GM19099 (cell line): ENCODE data around the gene LGALS7.

Experiments
- POLR2A ChIP-seq: IDR thresholded peaks from 3 replicates; pipeline ENCODE4 v1.6.1; 2011; ENCODE audit warnings: low read depth; ENCODE audit not compliant: insufficient read length; ENCODE audit errors: extremely low read depth

Gene LGALS7

DNA sequence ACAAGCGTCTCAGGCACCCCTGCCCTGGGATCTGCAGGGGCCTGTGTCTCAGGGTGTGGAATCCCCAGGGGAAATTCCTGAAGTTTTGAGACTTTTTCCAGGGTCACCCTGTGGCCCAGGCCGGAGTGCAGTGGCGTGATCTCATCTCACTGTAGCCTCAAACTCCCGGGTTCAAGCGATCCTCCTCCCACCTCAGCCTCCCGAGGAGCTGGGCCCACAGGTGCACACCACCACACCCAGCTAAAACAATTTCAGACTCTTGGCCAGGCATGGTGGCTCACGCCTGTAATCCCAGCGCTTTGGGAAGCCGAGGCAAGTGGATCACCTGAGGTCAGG is 33.1 kb downstream of the LGALS7 start:
- no peak for TF ChIP-seq POLR2A

DNA sequence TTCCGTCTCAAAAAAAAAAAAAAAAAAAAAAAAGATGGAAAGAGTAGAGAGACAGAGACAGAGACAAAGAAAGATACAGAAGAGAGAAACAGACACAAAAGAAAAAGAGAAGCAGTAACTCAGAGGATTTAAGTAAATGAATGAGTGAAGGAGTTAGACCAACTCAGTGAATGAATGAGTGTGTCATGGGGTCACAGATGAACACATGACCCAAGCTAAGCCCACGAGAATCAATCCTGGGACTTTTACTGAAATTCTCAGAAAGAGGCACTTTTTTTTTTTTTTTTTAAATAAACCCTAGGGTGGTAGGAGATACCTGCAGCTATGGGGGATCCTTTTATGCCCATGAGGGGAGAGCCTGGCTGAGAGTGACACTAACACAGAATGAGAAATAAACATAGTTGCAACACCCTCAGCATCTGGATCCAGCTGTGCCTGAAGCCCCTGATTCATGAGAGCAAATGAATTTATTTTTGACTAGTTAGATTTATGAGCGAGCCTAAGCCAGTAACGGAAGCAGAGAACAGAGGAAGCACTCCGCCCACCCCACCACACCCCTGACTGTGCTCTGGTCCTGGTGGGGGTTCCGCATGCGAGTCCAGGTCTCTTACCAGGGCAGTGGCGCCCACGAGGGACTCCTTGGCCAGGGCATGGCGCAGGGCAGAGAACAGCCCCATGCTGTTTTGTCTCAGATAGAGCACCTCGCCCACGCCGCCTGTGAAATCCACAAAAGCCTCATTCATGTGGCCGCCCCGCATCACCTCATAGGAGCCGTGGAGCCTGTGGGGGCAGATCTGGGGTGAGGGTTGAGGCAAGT is 33.7 kb downstream of the LGALS7 start:
- no peak for TF ChIP-seq POLR2A

DNA sequence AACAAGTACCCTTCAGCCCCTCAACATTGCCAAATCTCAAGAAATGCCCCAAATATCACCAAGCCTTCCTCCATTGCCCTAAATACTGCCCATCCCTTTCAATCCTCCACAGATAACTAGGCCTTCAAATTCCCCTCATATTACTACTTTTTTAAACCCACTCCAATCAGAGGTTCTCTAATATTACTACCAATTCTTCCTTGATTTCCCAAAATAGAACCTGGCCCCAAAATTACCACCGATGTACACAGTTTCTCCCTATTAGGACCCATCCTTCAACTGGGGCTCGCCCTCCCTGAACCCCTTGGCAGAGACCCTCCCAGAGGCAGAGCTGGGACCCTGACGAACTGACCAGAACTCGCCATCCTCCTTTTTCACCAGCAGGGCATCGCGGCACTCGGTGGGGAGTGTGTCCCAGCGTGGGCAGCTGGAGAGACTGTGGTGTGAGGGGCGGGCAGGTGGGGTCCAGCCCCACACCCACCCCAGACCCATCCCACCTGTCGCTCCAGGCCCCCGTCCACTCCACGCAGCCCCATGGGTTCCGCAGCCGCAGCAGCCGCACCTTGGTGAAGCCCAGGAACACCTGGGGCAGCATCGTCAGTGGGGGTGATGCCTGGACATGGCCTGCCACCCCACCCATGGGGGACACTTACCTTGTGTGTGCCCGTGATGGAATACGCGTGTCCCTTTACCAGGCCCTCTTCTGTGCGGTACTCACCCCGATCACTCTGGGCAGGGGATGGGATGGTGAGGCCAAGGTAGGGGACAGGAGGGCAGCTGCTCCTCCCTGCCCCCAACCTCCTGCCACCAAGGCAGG is 35.2 kb downstream of the LGALS7 start:
- TF ChIP-seq POLR2A: no peak

DNA sequence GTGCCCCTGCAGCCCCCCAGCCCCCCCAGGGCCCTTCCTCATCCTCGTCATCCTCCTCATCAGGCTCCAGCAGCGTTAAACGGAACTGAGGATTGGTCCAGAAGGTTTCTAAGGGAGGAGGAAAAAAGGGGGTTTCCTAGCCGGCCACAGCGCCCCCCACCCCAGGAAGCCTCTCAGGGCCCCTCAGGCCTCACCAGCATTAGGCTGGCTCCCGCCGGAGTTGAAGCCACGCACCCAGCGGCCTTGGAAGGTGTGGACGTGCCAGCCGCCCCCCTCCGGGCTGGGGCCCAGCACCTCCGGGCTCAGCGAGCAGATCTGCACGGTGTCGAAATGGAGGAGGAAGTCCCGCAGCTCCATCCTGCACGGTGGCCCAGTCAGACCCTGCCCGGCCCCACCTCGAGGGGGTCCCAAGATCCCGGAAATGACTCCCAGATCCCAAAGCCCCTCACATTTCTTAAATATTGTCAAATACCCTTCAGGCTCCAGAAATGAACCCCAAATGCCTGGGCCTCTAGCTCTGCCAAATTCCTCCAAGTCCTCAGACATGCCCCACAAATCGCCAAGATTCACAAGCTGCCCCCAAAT is 35.9 kb downstream of the LGALS7 start:
- no peak for TF ChIP-seq POLR2A

DNA sequence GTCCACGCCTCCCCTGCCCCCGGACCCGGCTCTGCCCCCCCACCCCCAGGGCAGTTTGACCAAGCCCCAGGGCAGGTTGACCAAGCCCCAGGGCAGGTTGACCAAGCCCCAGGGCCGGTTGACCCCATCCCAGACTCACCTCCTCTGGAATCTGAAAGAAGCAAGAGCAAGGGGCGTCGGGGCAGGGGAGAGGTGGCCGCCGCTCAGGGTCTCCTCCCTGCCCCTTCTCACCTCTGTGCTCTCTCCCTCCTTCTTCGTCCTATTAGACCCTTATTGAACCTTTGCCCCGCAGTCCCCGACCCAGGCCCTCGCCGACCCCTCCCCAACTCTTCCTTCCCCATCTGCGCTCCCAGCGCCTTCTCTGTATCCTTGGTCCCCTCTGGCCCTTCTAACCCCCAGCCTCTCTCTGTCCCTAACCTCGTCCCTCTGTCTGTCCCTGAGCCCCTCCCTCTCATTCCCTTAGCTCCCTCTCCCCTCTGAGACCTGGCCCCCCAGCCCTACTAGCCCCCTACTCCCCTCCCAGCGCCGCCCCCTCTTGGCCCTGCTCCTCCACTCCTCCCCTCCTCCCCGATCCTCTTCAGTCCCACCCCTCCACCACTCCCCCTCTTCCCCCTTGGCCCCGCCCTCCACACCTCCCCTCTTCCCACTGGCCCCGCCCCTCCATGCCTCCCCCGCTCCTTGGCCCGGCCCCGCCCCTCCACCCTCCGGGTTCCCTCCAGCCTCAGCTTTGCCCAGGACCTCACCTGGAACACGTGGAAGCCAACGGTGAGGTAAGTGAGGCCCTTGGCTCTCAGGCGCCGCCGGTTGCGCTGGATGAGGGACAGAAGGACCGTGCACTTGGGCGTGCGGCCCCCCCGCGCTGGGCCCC is 36.7 kb downstream of the LGALS7 start:
- TF ChIP-seq POLR2A: no peak

DNA sequence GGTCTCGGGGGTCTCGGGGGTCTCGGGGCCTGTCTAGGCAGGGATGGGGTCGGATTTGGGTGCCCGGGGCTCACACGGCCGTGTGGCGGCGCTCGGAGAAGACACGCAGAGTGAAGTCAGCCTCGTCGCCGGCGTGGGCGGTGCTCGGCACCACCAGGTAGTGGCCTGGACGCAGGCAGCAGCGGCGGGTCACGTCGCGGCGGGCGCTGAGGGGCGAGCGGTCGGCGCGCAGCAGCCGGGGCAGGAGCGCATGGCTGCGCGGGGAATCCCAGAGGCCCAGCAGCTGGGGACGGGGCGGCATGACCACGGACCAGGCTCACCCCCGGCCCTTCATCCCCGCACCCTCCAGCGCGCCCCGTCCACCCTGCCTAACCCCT is 37.3 kb downstream of the LGALS7 start:
- no peak for TF ChIP-seq POLR2A

DNA sequence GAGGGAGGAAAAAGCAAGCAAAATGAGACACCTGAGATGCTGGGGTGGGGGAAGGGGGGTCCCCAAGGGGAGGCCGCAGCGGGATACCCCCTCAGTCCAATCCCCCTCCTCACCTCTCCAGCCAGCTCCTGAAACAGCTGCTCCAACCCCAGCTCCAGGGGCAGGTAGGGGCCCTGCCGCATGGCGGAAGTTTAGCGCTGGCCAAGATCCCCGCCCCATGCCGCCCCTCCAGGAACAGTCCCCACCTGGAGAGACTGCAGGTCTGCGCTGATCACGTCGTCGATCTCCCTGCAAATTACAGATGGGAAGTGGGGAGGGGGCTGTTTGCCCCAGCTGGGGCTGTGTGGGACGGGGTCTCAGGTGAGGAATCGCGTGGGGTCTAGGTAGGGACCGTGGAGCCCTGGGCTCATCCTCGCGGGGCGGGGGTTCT is 38.0 kb downstream of the LGALS7 start:
- TF ChIP-seq POLR2A: no peak

DNA sequence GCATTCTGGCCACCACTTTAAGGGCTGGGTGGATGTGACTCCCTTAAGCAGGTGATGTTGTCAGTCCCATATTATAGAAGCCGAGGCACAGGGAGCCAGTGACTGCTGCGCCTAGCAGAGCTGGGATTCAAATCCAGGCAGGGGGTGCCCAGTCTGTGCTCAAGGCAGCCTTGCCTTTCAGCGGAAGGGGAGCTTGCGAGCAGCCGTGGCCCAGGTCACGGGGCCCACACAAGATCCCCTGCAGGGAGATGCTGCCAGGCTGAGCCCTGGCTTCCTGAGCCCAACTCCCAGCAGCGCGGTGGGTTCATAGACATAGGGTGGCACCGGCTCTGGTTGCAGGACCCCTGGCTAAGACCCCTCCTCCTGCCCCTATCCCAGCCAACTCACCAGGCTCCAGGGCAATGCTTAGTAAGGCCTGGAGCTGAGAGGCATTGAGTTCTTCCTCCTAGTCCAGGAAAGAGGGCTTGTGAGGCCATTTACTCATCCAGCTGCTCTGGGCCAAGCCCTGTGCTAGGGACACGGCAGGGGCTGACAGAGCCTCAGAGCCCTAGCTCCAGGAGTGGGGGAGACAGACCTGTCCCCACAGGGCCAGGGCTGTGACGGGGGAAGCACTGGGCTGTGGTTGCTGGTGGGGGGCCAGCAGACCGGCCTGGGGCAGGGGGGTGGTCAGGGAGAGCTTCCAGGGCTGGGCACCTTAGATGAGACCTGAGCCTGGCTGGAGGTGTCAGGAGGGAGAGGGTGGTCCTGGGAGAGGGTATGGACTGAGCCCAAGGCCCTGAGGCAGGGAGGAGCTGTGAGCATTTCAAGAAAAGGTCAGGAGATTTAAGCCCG is 38.7 kb downstream of the LGALS7 start:
- peak; percentile 38 for TF ChIP-seq POLR2A

DNA sequence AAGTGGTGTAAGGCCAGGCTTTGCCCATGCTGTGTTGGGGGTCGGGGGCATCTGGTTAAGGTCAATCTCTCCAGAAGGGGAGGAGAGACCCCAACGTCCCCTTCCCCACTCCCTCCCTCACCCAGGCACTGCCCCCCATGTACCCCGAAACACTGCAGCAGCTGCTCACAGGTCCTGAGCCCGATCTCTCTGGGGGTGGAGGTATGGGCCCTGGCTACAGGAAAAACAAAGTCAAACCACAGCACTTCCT is 39.2 kb downstream of the LGALS7 start:
- TF ChIP-seq POLR2A: no peak

DNA sequence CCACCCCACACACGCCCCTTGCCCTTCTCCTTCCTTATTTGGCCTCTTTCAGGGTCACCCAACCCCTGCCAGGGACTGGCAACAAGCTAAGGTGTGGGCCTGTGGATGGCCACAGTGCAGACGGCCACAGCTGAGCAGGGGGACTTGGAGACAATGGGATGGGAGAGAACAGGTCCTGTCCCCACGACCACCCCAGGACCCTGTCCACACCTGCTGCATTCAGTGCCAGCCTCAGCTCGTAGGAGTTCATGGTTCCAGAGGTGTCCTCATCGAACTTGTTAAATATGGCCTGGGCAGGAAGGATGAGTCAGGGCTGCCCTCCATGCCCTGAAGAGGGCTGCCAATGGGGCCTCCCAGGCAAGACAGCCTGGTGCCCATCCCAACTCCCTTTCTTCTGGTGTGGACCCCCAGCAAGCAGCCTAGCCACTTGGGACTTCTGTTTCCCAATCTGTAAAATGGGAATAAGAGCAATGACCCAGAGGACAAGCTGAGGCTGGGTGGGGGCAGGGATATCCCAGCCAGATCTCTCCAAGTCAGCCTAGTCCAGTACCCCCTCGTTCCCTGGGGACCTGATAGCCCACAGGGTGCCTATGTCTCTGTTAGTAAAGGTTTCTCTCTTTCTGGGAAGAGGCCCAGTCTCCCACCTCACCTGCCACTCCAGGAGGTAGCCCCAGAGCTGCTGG is 39.7 kb downstream of the LGALS7 start:
- TF ChIP-seq POLR2A: no peak

DNA sequence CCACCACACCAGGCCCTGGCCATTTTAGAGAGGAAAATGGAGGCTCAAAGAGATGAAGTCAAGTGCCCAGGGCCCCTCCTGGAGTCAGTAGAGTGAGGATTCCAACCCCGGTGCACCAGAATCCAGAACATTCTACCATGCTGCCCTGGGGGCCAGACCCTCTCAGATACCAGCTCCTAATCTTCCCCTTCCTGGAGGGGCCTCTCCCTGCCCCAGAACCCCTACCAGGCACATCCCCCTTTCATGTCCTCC is 40.1 kb downstream of the LGALS7 start:
- no peak for TF ChIP-seq POLR2A

DNA sequence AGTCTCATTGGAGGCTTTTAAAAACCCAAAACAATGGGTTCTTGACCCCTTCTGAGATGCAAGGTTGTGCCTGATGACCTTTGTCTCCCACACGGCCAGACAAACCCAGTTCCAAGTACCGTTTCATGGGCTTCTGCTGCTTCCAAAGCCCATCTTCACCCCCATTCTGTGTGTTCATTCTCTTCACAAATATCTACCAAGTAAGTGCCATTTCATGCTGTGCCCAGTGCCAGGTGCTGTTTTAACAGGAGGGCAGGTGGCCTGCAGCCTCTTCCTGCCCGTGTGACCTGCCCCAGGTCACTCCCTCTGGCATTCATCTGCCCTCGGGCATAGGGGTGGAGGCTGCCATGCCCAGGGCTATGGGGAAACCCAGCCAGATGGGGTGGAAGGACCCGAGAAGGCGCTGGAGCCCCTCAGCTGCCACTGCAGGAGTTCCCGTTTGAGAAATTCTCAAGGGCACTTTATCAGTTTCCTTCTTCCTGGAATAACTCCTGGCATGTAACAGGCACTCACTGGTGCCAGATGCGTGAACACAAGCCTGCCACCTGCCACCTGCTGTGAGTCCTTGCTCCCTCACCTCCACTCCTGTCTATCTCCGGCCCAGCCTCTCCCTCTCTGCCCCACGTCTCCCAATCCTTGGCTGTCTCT is 41.5 kb downstream of the LGALS7 start:
- TF ChIP-seq POLR2A: no peak

DNA sequence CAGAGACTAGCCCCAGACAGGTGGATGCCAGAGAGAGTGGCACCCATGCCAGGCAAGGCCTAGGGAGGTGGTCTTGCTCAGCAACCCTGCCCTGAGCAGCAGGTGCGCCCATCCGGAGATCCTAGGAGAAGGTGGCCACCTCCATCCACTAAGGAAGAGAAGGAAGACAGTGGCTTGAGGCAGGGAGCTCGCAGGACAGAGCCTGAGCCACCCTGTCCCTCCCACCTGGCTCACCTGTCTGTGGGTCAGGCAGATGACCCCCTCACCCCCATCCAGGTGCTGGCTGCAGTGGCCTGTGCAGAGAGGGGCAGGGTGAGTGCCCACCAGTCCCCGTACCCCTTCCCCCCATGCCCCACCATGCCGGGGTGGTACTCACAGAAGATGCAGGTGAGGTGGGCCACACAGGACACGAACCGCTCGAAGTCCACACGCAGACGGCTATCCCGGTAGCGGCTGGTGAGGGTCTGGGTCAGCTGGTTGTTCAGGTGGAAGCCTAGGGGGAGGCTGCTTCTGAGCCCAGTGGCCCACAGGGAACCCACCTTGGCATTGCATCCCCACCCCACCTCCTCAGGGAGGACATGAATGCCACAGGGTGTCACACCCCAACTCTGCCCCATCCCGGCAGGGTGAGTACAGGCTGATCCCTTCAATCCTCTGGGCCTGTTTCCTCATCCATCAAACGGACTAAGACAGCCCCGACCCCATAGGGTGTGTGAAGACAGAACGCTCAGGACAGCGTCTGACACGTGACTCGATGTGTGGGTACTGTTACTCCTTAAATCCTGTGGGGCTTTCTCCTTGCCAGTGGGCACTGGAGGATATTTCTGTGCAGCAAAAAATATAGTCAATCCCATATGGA is 42.4 kb downstream of the LGALS7 start:
- no peak for TF ChIP-seq POLR2A
